Measurements from ENCODE around the gene SLC35F3. TPM values are rescaled to one million over a fixed set of nuclear protein-coding genes. Genes with fewer than 3 reads are reported as not detected.

The SLC35F3 gene
- polyA plus RNA-seq, 1 experiment, result 0.06 TPM

DNA sequence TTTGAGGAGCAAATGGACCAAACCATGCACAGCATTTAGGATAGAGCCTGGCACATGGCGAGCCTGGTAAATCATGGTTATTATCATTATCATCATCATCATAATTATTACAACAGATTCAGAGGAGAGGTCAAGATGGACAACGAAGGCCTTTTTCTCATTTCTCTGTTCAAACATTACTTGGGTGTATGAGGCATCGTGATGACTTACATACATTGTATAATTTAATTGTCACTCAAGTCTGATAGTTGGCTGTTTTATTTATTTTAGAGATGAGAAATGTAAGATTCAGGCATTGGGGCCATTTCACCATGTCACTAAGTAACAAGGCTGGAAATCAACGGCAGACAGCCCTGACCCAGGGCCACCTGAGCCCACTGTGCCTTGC lies 68.1 kb downstream of the SLC35F3 start:
- DNase-seq (ENCODE audit: low read depth), result no peak
- Histone ChIP-seq H3K27me3 (ENCODE audit: control insufficient read depth, insufficient read depth, low read length) (no peaks in the 10 kb centered on the region), H3K36me3 (ENCODE audit: control insufficient read depth, insufficient read depth, low read length) (no peaks in the 10 kb centered on the region), H3K4me3 (ENCODE audit: low read depth, low read length) (no peak overlapping the region)
- POLR2A ChIA-PET, result no interaction called here
- CTCF ChIA-PET, result no interaction called here
- TF ChIP-seq, protein P1, sequence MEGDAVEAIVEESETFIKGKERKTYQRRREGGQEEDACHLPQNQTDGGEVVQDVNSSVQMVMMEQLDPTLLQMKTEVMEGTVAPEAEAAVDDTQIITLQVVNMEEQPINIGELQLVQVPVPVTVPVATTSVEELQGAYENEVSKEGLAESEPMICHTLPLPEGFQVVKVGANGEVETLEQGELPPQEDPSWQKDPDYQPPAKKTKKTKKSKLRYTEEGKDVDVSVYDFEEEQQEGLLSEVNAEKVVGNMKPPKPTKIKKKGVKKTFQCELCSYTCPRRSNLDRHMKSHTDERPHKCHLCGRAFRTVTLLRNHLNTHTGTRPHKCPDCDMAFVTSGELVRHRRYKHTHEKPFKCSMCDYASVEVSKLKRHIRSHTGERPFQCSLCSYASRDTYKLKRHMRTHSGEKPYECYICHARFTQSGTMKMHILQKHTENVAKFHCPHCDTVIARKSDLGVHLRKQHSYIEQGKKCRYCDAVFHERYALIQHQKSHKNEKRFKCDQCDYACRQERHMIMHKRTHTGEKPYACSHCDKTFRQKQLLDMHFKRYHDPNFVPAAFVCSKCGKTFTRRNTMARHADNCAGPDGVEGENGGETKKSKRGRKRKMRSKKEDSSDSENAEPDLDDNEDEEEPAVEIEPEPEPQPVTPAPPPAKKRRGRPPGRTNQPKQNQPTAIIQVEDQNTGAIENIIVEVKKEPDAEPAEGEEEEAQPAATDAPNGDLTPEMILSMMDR (IDR thresholded peaks at IDR 0.05; ENCODE audit: insufficient read depth, low read depth, low read length), result no peak

DNA sequence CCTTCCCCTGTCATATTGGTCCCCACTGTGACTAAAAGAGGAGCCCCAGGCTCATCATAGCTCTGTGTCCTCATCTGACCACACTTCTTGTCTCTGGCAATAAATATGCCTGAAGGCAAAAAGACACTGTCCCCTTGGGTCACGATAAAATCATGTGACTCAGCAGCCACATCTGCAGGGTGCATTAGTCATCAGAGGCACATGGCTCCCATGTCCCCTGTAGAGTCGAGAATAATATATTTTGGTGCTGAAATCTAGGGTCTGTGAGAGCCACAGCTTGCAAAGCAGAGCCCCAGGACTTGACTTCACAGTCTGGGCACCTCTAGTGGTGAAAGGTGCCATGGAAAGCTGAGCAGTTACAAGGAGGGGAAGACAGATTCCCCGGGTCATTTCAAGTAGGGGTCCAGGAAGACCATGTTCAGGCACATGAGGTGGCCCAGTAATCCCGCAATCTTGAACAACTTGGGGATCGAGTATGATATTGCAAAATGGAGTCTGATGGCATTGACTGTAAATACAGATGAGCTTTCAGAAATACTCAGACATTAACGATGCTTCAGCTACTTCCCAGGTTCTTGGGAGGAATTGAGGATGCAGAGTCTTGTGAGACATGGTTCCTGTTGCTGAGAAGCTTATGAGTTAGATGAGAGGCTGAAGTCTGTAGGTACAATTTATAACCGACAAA lies 68.6 kb downstream of the SLC35F3 start:
- Histone ChIP-seq H3K36me3 (ENCODE audit: control insufficient read depth, insufficient read depth, low read length) (no peaks in the 10 kb centered on the region), H3K4me3 (ENCODE audit: low read depth, low read length) (no peak overlapping the region), H3K27me3 (ENCODE audit: control insufficient read depth, insufficient read depth, low read length) (no peaks in the 10 kb centered on the region)
- TF ChIP-seq, protein P1 (IDR thresholded peaks at IDR 0.05; ENCODE audit: insufficient read depth, low read depth, low read length), result no peak
- no peak for DNase-seq (ENCODE audit: low read depth)
- CTCF ChIA-PET, result no interaction called here
- POLR2A ChIA-PET, result no interaction called here

DNA sequence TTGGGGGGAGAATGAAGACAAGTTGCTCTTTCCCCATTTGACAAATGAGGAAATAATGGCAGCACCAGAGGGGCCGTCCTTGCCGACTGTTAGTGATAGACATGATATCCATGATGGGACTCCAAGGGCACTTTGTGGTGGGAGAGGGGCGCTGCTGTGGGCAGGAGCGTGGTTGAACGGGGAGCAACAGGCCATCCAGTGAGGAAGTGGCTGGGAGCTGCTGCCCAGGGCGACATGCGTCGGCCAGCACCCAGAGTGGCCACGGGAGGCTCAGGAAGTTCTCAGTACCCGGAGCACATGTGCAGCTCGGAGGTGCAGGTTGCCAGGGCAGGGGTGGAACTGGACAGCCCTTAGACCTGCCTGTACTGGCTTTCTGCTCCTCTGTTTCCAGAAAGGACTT lies 71.0 kb downstream of the SLC35F3 start:
- no peak overlapping the region for H3K4me3 ChIP-seq (ENCODE audit: low read depth, low read length)
- ChIA-PET CTCF (no interaction called here), POLR2A (no interaction called here)
- H3K27me3 ChIP-seq (ENCODE audit: control insufficient read depth, insufficient read depth, low read length), result no peaks in the 10 kb centered on the region
- no peak for DNase-seq (ENCODE audit: low read depth)
- TF ChIP-seq, protein P1 (IDR thresholded peaks at IDR 0.05; ENCODE audit: insufficient read depth, low read depth, low read length), result no peak
- no peaks in the 10 kb centered on the region for H3K36me3 ChIP-seq (ENCODE audit: control insufficient read depth, insufficient read depth, low read length)

DNA sequence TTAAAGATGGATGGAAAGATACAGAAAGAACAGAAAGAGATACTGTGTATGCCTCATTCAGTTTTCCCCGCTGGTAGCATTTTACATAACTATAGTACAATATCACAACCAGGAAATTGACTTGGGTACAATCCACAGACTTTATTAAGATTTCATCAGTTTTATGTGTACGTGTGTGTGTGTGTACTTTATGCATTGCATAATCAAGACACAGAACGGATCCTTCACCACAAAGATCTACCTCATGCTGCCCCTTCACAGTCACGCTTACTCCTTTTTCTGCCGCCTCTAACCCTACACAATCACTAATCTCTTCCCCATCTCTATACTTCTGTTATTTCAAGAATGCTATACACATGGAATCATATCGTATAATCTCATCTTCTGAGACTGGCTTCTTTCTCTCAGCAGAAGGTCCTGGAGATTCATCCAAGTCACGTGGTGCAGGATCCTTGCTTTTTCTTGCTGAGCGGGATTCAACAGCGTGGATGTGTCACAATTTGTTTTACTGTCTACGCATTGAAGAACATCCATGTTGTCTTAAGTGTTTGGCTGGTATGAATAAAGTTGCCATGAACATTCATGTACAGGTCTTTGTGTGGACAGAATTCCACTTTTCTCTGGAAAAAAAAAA lies 76.7 kb downstream of the SLC35F3 start:
- H3K4me3 ChIP-seq (ENCODE audit: low read depth, low read length), result no peak overlapping the region
- POLR2A ChIA-PET, result no interaction called here
- no peaks in the 10 kb centered on the region for H3K27me3 ChIP-seq (ENCODE audit: control insufficient read depth, insufficient read depth, low read length)
- DNase-seq (ENCODE audit: low read depth), result no peak
- TF ChIP-seq, protein P1 (IDR thresholded peaks at IDR 0.05; ENCODE audit: insufficient read depth, low read depth, low read length), result no peak
- no peaks in the 10 kb centered on the region for H3K36me3 ChIP-seq (ENCODE audit: control insufficient read depth, insufficient read depth, low read length)
- CTCF ChIA-PET, result no interaction called here

DNA sequence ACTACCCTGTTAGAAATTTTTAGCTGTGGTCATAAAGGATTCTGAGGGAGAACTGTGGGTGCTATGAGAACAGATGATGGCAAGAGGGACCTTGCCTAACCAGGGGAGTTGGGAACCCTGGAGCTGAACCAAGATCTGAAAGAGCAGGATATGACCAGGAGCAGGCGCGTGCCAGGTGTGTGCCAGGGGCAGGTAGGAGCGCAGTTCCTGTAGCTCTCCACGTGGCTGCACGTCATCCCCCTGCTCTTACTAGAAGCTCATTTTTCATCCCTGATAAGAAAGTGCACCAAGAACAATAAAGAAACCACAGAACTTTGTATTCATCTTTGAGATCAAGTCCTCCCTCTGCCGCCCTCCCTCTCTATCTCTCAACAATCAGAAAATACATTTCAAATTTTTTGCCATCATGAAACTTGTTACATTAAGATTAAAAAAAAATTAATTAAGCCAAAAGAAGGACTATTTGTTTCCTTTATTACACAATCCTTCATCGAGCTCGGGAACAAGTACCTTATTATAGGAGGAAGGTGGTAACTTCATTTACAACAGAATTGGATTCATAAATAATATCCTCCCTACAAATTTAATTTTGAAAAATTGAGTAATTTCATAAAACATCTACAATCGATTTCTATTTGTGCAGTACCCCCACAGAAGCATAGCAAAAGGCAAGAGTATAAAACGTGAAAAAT lies 78.5 kb downstream of the SLC35F3 start:
- H3K27me3 ChIP-seq (ENCODE audit: control insufficient read depth, insufficient read depth, low read length), result no peaks in the 10 kb centered on the region
- ChIA-PET POLR2A (no interaction called here), CTCF (no interaction called here)
- no peaks in the 10 kb centered on the region for H3K36me3 ChIP-seq (ENCODE audit: control insufficient read depth, insufficient read depth, low read length)
- no peak overlapping the region for H3K4me3 ChIP-seq (ENCODE audit: low read depth, low read length)
- no peak for DNase-seq (ENCODE audit: low read depth)
- TF ChIP-seq, protein P1 (IDR thresholded peaks at IDR 0.05; ENCODE audit: insufficient read depth, low read depth, low read length), result no peak

Measured in BJ (cell line).